ENCODE results near the gene REPS1. TPM values are rescaled to one million over a fixed set of nuclear protein-coding genes. Genes with fewer than 3 reads are reported as not detected.
"Not testable (repeated sequence)": the region's sequence is repeated elsewhere in the genome, so short reads cannot be mapped to it uniquely, and the experiment has no call there.

The REPS1 gene
- total RNA-seq, 1 donor from 2014 or later: 50.4 TPM

DNA sequence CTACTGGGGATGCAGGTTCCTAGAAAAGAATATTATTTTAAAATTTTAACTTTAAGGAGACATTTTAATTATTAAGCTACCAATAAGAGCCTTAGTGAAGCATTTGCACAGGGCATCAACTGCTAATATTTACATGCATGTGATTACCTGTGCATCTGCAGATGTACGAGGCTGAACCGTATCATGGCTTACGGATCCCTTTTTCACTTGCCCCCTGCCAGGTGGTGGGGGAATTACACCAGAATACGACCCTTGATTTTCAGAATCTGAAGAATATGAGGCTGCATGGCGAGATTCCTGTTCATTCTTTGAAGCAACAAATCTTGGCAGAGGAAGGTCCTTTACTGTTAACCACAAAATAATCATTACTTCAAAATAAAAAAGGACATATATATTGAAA, 42.7 kb downstream of the REPS1 start:
- Mint-ChIP-seq H3K36me3 (ENCODE audit: low read depth, unreplicated experiment) (peaks cover 4% of the 10 kb centered on the region), H3K27me3 (ENCODE audit: unreplicated experiment) (no peaks in the 10 kb centered on the region), H3K9me3 (ENCODE audit: unreplicated experiment) (no peaks in the 10 kb centered on the region), H3K4me3 (ENCODE audit: unreplicated experiment) (no peak overlapping the region), H3K4me1 (ENCODE audit: unreplicated experiment) (peaks cover 23% of the 10 kb centered on the region), H3K27ac (ENCODE audit: unreplicated experiment) (no peak overlapping the region)
- peak; percentile 24 for DNase-seq (ENCODE audit: low spot score)
- TF ChIP-seq, protein P1, sequence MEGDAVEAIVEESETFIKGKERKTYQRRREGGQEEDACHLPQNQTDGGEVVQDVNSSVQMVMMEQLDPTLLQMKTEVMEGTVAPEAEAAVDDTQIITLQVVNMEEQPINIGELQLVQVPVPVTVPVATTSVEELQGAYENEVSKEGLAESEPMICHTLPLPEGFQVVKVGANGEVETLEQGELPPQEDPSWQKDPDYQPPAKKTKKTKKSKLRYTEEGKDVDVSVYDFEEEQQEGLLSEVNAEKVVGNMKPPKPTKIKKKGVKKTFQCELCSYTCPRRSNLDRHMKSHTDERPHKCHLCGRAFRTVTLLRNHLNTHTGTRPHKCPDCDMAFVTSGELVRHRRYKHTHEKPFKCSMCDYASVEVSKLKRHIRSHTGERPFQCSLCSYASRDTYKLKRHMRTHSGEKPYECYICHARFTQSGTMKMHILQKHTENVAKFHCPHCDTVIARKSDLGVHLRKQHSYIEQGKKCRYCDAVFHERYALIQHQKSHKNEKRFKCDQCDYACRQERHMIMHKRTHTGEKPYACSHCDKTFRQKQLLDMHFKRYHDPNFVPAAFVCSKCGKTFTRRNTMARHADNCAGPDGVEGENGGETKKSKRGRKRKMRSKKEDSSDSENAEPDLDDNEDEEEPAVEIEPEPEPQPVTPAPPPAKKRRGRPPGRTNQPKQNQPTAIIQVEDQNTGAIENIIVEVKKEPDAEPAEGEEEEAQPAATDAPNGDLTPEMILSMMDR (IDR thresholded peaks at IDR 0.05; ENCODE audit: unreplicated experiment): peak; percentile 67

DNA sequence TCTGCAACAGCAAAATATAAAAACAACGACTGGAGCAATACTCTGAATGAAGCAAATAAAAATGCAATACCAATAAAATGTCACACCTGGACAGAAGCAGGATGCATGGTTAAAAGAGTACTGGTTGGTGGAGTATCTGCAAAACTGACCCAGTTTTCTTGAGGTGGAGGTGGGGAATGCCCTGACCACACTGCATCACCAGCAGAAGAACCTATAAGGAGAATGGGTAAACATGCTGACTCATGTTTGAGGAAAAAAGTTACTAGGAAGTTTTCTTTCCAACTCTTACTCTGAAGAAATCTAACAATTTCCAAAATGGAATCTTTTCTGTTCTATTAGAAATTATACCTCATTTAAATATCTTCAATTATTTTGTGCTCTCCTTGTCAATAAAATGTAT, 43.6 kb downstream of the REPS1 start:
- no peaks in the 10 kb centered on the region for H3K9me3 Mint-ChIP-seq (ENCODE audit: unreplicated experiment)
- H3K4me3 Mint-ChIP-seq (ENCODE audit: unreplicated experiment): no peak overlapping the region
- TF ChIP-seq, protein P1 (IDR thresholded peaks at IDR 0.05; ENCODE audit: unreplicated experiment): no peak
- DNase-seq (ENCODE audit: low spot score): no peak
- peaks cover 8% of the 10 kb centered on the region for H3K36me3 Mint-ChIP-seq (ENCODE audit: low read depth, unreplicated experiment)
- H3K4me1 Mint-ChIP-seq (ENCODE audit: unreplicated experiment): peaks cover 19% of the 10 kb centered on the region
- H3K27me3 Mint-ChIP-seq (ENCODE audit: unreplicated experiment): no peaks in the 10 kb centered on the region
- no peak overlapping the region for H3K27ac Mint-ChIP-seq (ENCODE audit: unreplicated experiment)

DNA sequence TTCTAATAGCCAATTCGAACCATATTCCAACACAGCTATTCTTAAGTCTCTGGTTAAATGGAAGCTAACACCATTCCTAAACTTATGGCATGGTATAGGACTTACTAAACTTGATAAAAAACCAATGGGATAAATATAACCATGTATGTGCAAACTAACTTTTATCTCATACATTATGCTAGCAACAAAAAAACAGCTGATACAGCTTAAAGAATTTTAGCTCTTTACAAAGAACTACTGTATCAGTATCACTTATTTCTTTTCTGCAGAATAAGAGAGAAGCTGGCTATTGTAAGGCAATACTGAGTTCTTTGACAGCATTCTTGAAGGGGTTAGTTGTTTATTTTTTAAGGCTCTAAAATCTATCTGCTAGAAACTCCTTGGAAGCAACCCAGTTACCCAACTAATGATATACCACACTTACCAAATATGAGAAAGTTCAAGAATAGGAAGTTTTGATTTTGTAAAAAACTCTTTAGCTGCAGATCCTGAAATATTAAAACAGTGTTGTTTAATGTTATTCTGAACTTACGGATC, 44.9 kb downstream of the REPS1 start:
- H3K27me3 Mint-ChIP-seq (ENCODE audit: unreplicated experiment): no peaks in the 10 kb centered on the region
- DNase-seq (ENCODE audit: low spot score): no peak

DNA sequence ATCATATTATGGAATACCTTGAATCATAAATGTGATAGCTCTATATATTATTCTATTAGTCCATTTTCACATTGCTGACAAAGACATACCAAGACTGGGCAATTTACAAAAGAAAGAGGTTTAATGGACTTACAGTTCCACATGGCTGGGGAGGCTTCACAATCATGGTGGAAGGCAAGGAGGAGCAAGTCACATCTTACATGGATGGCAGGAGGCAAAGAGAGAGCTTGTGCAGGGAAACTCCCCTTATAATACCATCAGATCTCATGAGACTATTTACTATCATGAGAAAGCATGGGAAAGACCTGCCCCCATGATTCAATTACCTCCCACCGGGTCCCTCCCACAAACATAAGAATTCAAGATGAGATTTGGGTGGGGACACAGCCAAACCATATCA, 51.2 kb downstream of the REPS1 start:
- DNase-seq (ENCODE audit: low spot score); H3K27me3 Mint-ChIP-seq (ENCODE audit: unreplicated experiment); H3K4me1 Mint-ChIP-seq (ENCODE audit: unreplicated experiment); H3K27ac Mint-ChIP-seq (ENCODE audit: unreplicated experiment); H3K9me3 Mint-ChIP-seq (ENCODE audit: unreplicated experiment): not testable (repeated sequence)
- peaks cover 32% of the 10 kb centered on the region for H3K36me3 Mint-ChIP-seq (ENCODE audit: low read depth, unreplicated experiment)
- peak overlapping the region; percentile 58 for H3K4me3 Mint-ChIP-seq (ENCODE audit: unreplicated experiment)

More for the DNA sequence above, 44.9 kb downstream of the REPS1 start:
- H3K27ac Mint-ChIP-seq (ENCODE audit: unreplicated experiment): no peak overlapping the region
- peaks cover 9% of the 10 kb centered on the region for H3K4me1 Mint-ChIP-seq (ENCODE audit: unreplicated experiment)
- TF ChIP-seq, protein P1 (IDR thresholded peaks at IDR 0.05; ENCODE audit: unreplicated experiment): no peak
- H3K9me3 Mint-ChIP-seq (ENCODE audit: unreplicated experiment): no peaks in the 10 kb centered on the region
- H3K36me3 Mint-ChIP-seq (ENCODE audit: low read depth, unreplicated experiment): peaks cover 12% of the 10 kb centered on the region
- no peak overlapping the region for H3K4me3 Mint-ChIP-seq (ENCODE audit: unreplicated experiment)

DNA sequence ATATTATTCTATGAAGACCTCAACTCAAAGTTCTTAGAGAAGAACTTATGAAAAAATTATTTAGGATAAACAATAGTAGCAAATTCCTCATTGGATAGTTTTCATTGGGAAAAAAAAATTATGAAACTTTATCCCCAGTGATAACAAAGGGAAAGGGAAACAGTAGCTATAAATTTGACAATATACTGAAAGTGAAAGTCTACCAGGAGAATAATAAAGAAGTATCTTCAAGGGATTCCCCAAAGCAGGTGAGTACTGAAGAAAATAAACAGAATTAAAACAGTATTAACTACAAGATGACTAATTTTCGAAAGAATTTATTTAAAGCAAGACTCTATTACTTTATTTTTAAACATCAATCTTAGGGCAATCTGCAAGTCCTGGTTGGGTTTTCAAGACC, 56.4 kb downstream of the REPS1 start:
- no peaks in the 10 kb centered on the region for H3K4me1 Mint-ChIP-seq (ENCODE audit: unreplicated experiment)
- H3K4me3 Mint-ChIP-seq (ENCODE audit: unreplicated experiment): no peak overlapping the region
- no peaks in the 10 kb centered on the region for H3K9me3 Mint-ChIP-seq (ENCODE audit: unreplicated experiment)
- H3K27me3 Mint-ChIP-seq (ENCODE audit: unreplicated experiment): no peaks in the 10 kb centered on the region
- DNase-seq (ENCODE audit: low spot score): no peak
- TF ChIP-seq, protein P1 (IDR thresholded peaks at IDR 0.05; ENCODE audit: unreplicated experiment): no peak
- peaks cover 10% of the 10 kb centered on the region for H3K36me3 Mint-ChIP-seq (ENCODE audit: low read depth, unreplicated experiment)
- no peak overlapping the region for H3K27ac Mint-ChIP-seq (ENCODE audit: unreplicated experiment)

Data from endothelial cell (in vitro differentiated cells).